IMR-90 (cell line): ENCODE results near the gene MINAR1. TPM values are rescaled to one million over a fixed set of nuclear protein-coding genes. Genes with fewer than 3 reads are reported as not detected.
A peak's percentile ranks its signal among the peaks of the same experiment; 100 is the strongest.

ENCODE experiments used
- ATAC-seq: fragments of 200-7000 bp; cut with Tn5 transposase; 2 replicates; pipeline ENCODE4 v1.9.1; 2020; ENCODE audit warnings: low read depth, mild to moderate bottlenecking, moderate library complexity
- BruUV-seq: library from RNA; stranded (reverse); fragments of 400-500 nt; replicated peaks from 2 replicates; lab custom pipeline; 2021; lab: Mats Ljungman, UMichigan
- CTCF ChIA-PET: fragments of 300-600 bp; formaldehyde crosslinking; extraction: SDS; loops from one replicate; lab custom pipeline; 2021; ENCODE audit warnings: antibody characterized with exemption; lab: Yijun Ruan, JAX
- POLR2A ChIA-PET: fragments of 300-600 bp; sonication (Branson Sonifier 250); formaldehyde crosslinking; loops from one replicate; lab custom pipeline; 2022; ENCODE audit warnings: antibody characterized with exemption; ENCODE audit not compliant: unreplicated experiment; lab: Charles Lee
- DNase-seq: peaks from one replicate; pipeline ENCODE4 v3.0.0; 2013
- H2AFZ ChIP-seq: replicated peaks from 2 replicates; pipeline ENCODE3; 2013; ENCODE audit warnings: low read length, mild to moderate bottlenecking; ENCODE audit not compliant: poor library complexity
- H2AK5ac ChIP-seq: 2 replicates; pipeline ENCODE4 v1.6.1; 2013; ENCODE audit warnings: low read depth, low read length, inconsistent platforms
- H2AK9ac ChIP-seq: replicated peaks from 2 replicates; pipeline ENCODE3; 2013; ENCODE audit warnings: mild to moderate bottlenecking, low read depth, low read length, moderate library complexity; ENCODE audit not compliant: poor library complexity
- H2BK120ac ChIP-seq: 2 replicates; pipeline ENCODE4 v1.6.1; 2013; ENCODE audit warnings: low read depth, low read length, inconsistent platforms
- H2BK15ac ChIP-seq: 3 replicates; pipeline ENCODE4 v1.6.1; 2013; ENCODE audit warnings: low read depth, low read length, inconsistent platforms
- H2BK20ac ChIP-seq: 2 replicates; pipeline ENCODE4 v1.6.1; 2013; ENCODE audit warnings: low read depth, mild to moderate bottlenecking, inconsistent platforms, low read length, moderate library complexity
- H2BK5ac ChIP-seq: 2 replicates; pipeline ENCODE4 v1.6.1; 2013; ENCODE audit warnings: mild to moderate bottlenecking, low read depth, low read length, inconsistent platforms; ENCODE audit not compliant: poor library complexity, severe bottlenecking
- H3K14ac ChIP-seq: replicated peaks from 2 replicates; pipeline ENCODE4 v1.6.1; 2013; ENCODE audit warnings: low read depth, low read length, inconsistent platforms
- H3K18ac ChIP-seq: 2 replicates; pipeline ENCODE4 v1.6.1; 2013; ENCODE audit warnings: low read depth, low read length, control low read depth
- H3K23ac ChIP-seq: 2 replicates; pipeline ENCODE4 v1.6.1; 2013; ENCODE audit warnings: low read depth, low read length, inconsistent platforms
- H3K27ac ChIP-seq: 2 replicates; pipeline ENCODE4 v1.5.1; 2013; ENCODE audit warnings: mild to moderate bottlenecking, control low read depth, low read length; ENCODE audit not compliant: insufficient read depth
- H3K27me3 ChIP-seq: 2 replicates; pipeline ENCODE4 v1.6.1; 2013; ENCODE audit warnings: low read length; ENCODE audit not compliant: control insufficient read depth, insufficient read depth
- H3K36me3 ChIP-seq: 2 replicates; pipeline ENCODE4 v1.6.1; 2013; ENCODE audit warnings: low read length, mixed read lengths; ENCODE audit not compliant: control insufficient read depth, insufficient read depth
- H3K4ac ChIP-seq: 2 replicates; pipeline ENCODE4 v1.6.1; 2013; ENCODE audit warnings: low read depth, low read length, inconsistent platforms
- H3K4me1 ChIP-seq: 2 replicates; pipeline ENCODE4 v1.6.1; 2013; ENCODE audit warnings: low read length, mixed read lengths; ENCODE audit not compliant: control insufficient read depth, insufficient read depth
- H3K4me2 ChIP-seq: 2 replicates; pipeline ENCODE4 v1.6.1; 2013; ENCODE audit warnings: low read depth, mild to moderate bottlenecking, control low read depth, low read length, moderate library complexity
- H3K4me3 ChIP-seq: 2 replicates; pipeline ENCODE4 v1.5.1; 2013; ENCODE audit warnings: low read depth, mild to moderate bottlenecking, control low read depth, low read length, moderate library complexity; ENCODE audit not compliant: insufficient read depth
- H3K56ac ChIP-seq: 2 replicates; pipeline ENCODE4 v1.6.1; 2013; ENCODE audit warnings: low read length, inconsistent platforms; ENCODE audit not compliant: insufficient read depth; ENCODE audit errors: extremely low read depth
- H3K79me1 ChIP-seq, 2 experiments: 2 replicates each; pipeline ENCODE4 v1.6.1; 2013; ENCODE audit warnings: low read length in 2 of 2, inconsistent platforms in 1 of 2, low read depth in 1 of 2
- H3K9ac ChIP-seq: 2 replicates; pipeline ENCODE4 v1.6.1; 2013; ENCODE audit warnings: low read depth, low read length, control low read depth
- H3K9me1 ChIP-seq: 2 replicates; pipeline ENCODE4 v1.6.1; 2013; ENCODE audit warnings: low read length, inconsistent platforms; ENCODE audit not compliant: insufficient read depth
- H3K9me3 ChIP-seq: 2 replicates; pipeline ENCODE4 v1.6.1; 2013; ENCODE audit warnings: low read length; ENCODE audit not compliant: control insufficient read depth, insufficient read depth
- H4K20me1 ChIP-seq: 2 replicates; pipeline ENCODE4 v1.6.1; 2013; ENCODE audit warnings: low read length, inconsistent platforms; ENCODE audit not compliant: insufficient read depth
- H4K5ac ChIP-seq: 2 replicates; pipeline ENCODE4 v1.6.1; 2013; ENCODE audit warnings: mild to moderate bottlenecking, low read depth, low read length, control low read depth
- H4K8ac ChIP-seq, 2 experiments: 2 replicates each; pipeline ENCODE4 v1.6.1; 2013; ENCODE audit warnings: low read depth in 2 of 2, low read length in 2 of 2, control low read depth in 1 of 2, inconsistent platforms in 1 of 2
- H4K91ac ChIP-seq: 2 replicates; pipeline ENCODE4 v1.6.1; 2013; ENCODE audit warnings: low read depth, low read length, inconsistent platforms; ENCODE audit not compliant: insufficient read depth
- CHD1 ChIP-seq: IDR thresholded peaks from 2 replicates; pipeline ENCODE4 v1.6.1; 2012; ENCODE audit warnings: low read depth, low read length, improper control_type of control experiment
- POLR2A ChIP-seq: IDR thresholded peaks from 2 replicates; pipeline ENCODE4 v1.6.1; 2012; ENCODE audit warnings: mild to moderate bottlenecking, low read depth, low read length
- WGBS, 2 experiments: methylation state at CpG; one replicate each; pipeline versions ENCODE4 v1.1.5 to v1.1.7; 2013; ENCODE audit warnings: missing lambda C conversion rate in 2 of 2; ENCODE audit not compliant: insufficient read length in 1 of 2; ENCODE audit errors: extremely low coverage in 2 of 2; 5-methylcytosine and 5-hydroxymethylcytosine counted together
- dilution Hi-C: fragments of 300-500 bp; cut with HindIII; formaldehyde crosslinking; loops from one replicate; pipeline ENCODE4 v1.14.3; 2018; ENCODE audit warnings: low sequenced_read_pairs; ENCODE audit not compliant: unreplicated experiment
- in situ Hi-C: fragments of 300-500 bp; cut with MboI; formaldehyde crosslinking; loops from 3 replicates; pipeline ENCODE4 v1.14.3; 2019; ENCODE audit warnings: low sequenced_read_pairs, inconsistent platforms, mixed read lengths
- intact Hi-C: fragments of 100-400 bp; cut with micrococcal nuclease; formaldehyde crosslinking; loops from 2 replicates; pipeline ENCODE4 v1.10.0; 2022
- polyA plus RNA-seq, 3 experiments: library from polyadenylated mRNA; depleted of rRNA; stranded (reverse); fragments of >200 nt; gene quantifications; 2 replicates each; pipeline ENCODE4 v1.2.3, GENCODE V29; 2012; ENCODE audit warnings: low replicate concordance in 1 of 3
- total RNA-seq: library from RNA; depleted of rRNA; stranded (reverse); fragments of >200 nt; gene quantifications from 2 replicates; pipeline ENCODE4 v1.2.3, GENCODE V29; 2012
- TF ChIP-seq, protein P1 (sequence below): fragments of 150-350 bp; IDR thresholded peaks from 2 replicates; pipeline ENCODE4 v1.6.1; 2017; ENCODE audit warnings: mild to moderate bottlenecking, antibody characterized with exemption, low read length, low read depth
- TF ChIP-seq, protein P2 (sequence below): fragments of 150-350 bp; IDR thresholded peaks from 2 replicates; pipeline ENCODE4 v1.6.1; 2016; ENCODE audit warnings: low read depth, mild to moderate bottlenecking, low read length, moderate library complexity, borderline replicate concordance

MINAR1 gene
- total and polyA plus RNA-seq, 2 of the 4 experiments (the other 2 are of a cell fraction), result 0.65 to 1.6 TPM

DNA sequence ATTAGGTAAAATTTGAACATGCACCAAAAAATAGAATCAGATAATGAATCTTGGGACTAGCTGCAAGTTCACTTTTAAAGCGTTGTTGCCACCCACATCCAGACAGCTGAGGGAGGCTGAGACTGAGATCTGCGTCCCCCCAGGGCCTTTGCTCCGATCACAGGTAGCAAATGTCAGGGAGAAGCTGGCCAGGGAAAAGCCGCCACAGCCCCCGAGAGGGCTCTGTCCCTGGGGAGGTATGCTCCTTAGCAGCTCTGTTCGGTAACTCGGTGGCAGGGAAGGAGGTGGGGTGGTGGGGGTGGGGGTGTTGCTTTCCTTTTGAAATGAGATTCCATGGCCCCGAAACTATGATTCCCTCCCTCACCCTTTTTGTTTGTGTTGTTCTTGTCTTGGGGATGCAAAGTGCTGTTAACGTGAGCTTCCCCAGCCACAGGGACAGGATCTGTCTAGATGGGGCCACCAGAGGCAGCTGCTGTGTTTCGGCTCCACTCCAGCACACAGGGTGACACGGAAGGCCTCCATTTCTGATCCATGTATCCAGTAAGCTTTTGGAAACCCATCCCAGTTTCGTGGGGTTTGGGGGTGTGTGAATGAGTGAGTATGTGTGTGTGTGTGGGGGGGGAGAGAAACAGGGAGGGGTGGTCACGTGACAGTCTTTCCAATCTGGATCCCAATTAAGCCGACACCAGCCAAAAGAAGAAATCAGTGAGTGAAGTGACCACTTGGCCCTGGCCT, 1.1 kb upstream of the MINAR1 start:
- Histone ChIP-seq H3K18ac (no peak overlapping the region), H2BK15ac (no peak overlapping the region), H2BK120ac (no peak overlapping the region), H3K79me1 (no peaks in the 10 kb centered on the region), H3K4me2 (peak overlapping the region; percentile 84), H2AK5ac (no peak overlapping the region), H3K23ac (peak overlapping the region; percentile 11; the same call in 1 of the 2 replicates), H3K27ac (no peak overlapping the region), H3K4me3 (peak overlapping the region; percentile 65), H3K4ac (no peak overlapping the region; the same call in 1 of the 2 replicates), H4K5ac (no peak overlapping the region), H4K8ac (peak overlapping the region in 1 of 2 experiments; percentile 5; a peak in 1 of 4 replicates), H3K27me3 (peaks cover 42% of the 10 kb centered on the region), H2BK5ac (no peak overlapping the region), H3K9me3 (no peaks in the 10 kb centered on the region), H2BK20ac (no peak overlapping the region), H3K14ac (no peak overlapping the region), H3K36me3 (no peaks in the 10 kb centered on the region), H3K9ac (peak overlapping the region; percentile 13; the same call in 1 of the 2 replicates), H3K4me1 (no peaks in the 10 kb centered on the region), H2AK9ac (peak overlapping the region; percentile 58), H3K9me1 (0 out of 2 replicates have a peak, but pooled peaks cover 4% of the 10 kb centered on the region), H4K20me1 (no peaks in the 10 kb centered on the region), H2AFZ (peak overlapping the region; percentile 90), H3K56ac (no peak overlapping the region), H4K91ac (no peak overlapping the region)
- intact Hi-C loops (loop anchor here (5.0 kb wide), 1 partner anchor 51 kb away; no protein-coding TSS in a partner anchor), in situ Hi-C loops (no loop called here), dilution Hi-C loops (no loop called here)
- ATAC-seq, result no peak; the same call in 1 of the 2 replicates
- CTCF ChIA-PET, result interaction anchor here (0.7 to 1.7 kb wide), 7 partner anchors 12 to 632 kb away, joined by 3 to 7 read pairs (median 4); no protein-coding TSS in a partner anchor
- TF ChIP-seq, protein P1, sequence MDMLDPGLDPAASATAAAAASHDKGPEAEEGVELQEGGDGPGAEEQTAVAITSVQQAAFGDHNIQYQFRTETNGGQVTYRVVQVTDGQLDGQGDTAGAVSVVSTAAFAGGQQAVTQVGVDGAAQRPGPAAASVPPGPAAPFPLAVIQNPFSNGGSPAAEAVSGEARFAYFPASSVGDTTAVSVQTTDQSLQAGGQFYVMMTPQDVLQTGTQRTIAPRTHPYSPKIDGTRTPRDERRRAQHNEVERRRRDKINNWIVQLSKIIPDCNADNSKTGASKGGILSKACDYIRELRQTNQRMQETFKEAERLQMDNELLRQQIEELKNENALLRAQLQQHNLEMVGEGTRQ, result peak; percentile 55
- TF ChIP-seq, protein P2, sequence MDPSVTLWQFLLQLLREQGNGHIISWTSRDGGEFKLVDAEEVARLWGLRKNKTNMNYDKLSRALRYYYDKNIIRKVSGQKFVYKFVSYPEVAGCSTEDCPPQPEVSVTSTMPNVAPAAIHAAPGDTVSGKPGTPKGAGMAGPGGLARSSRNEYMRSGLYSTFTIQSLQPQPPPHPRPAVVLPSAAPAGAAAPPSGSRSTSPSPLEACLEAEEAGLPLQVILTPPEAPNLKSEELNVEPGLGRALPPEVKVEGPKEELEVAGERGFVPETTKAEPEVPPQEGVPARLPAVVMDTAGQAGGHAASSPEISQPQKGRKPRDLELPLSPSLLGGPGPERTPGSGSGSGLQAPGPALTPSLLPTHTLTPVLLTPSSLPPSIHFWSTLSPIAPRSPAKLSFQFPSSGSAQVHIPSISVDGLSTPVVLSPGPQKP, result no peak
- TF ChIP-seq CHD1, result no peak
- TF ChIP-seq POLR2A, result no peak
- 0% methylated on average over 2 of the region's 14 CpGs; no CpG with 5 or more reads in 1 of the 2 experiments for WGBS, 2 experiments
- BruUV-seq, result no TSS peak
- POLR2A ChIA-PET, result no interaction called here
- DNase-seq, result no peak
